Measurements from ENCODE around the gene SH3BP4.

Gene SH3BP4

DNA sequence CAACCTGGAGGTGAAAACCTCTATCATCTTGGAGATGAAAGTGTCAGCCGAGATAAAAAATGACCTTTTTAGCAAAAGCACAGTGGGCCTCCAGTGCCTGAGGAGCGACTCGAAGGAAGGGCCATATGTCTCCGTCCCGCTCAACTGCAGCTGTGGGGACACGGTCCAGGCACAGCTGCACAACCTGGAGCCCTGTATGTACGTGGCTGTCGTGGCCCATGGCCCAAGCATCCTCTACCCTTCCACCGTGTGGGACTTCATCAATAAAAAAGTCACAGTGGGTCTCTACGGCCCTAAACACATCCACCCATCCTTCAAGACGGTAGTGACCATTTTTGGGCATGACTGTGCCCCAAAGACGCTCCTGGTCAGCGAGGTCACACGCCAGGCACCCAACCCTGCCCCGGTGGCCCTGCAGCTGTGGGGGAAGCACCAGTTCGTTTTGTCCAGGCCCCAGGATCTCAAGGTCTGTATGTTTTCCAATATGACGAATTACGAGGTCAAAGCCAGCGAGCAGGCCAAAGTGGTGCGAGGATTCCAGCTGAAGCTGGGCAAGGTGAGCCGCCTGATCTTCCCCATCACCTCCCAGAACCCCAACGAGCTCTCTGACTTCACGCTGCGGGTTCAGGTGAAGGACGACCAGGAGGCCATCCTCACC, 90.2 kb downstream of the SH3BP4 start:
- no peak for TF ChIP-seq GATA2 (IDR thresholded peaks at IDR 0.05; ENCODE audit: low read depth, low read length)
- no peak for TF ChIP-seq GATA3 (IDR thresholded peaks at IDR 0.05; ENCODE audit: low read depth, low read length)

DNA sequence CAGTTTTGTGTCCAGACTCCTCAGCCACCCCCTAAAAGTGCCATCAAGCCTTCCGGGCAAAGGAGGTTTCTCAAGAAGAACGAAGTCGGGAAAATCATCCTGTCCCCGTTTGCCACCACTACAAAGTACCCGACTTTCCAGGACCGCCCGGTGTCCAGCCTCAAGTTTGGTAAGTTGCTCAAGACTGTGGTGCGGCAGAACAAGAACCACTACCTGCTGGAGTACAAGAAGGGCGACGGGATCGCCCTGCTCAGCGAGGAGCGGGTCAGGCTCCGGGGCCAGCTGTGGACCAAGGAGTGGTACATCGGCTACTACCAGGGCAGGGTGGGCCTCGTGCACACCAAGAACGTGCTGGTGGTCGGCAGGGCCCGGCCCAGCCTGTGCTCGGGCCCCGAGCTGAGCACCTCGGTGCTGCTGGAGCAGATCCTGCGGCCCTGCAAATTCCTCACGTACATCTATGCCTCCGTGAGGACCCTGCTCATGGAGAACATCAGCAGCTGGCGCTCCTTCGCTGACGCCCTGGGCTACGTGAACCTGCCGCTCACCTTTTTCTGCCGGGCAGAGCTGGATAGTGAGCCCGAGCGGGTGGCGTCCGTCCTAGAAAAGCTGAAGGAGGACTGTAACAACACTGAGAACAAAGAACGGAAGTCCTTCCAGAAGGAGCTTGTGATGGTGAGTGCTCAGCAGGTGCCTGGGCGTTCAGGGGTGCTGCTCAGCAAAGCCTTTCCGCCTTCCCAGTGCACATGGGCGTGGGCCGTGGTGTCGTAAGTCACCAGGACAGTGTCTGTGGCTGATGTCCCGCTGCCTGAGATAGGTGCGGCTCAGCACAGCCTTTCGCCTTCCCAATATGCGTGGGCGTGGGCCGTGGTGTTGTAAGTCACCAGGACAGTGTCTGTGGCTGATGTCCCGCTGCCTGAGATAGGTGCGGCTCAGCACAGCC, 91.0 kb downstream of the SH3BP4 start:
- TF ChIP-seq GATA3 (IDR thresholded peaks at IDR 0.05; ENCODE audit: low read depth, low read length) (no peak), GATA2 (IDR thresholded peaks at IDR 0.05; ENCODE audit: low read depth, low read length) (no peak)

DNA sequence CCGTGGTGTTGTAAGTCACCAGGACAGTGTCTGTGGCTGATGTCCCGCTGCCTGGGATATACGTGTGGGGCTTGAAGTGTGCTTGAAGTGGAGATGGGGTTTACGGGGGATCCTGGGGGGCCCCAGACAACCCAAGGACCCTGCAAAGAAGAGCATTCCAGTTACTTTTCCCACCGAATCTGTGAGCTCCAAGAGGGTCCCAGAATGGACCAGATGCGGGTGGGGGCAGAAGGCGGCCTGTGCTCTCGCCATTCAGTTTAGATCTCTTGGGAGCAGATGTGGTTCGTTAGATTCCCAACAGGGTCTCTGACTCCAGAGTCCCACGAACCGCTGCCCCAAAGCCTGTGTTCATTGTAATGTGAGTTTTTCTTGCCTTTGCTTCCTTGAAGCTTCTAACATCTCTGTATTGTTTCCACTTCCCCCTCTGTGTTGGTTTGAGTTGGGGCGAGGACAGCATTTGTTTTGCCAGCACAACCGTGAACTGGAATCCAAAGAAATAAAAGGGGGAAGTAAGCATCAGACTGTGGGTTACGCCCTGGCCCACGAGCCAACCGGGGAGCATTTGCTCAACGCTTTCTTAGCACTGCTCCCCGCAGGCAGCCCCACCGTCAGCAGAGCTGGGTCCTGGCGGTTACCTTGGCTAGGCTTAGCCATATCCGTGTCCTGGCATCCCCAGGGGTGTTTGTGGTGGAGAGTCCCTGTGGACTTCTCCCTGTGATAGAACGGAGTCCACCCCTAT, 92.1 kb downstream of the SH3BP4 start:
- TF ChIP-seq GATA2 (IDR thresholded peaks at IDR 0.05; ENCODE audit: low read depth, low read length) (no peak), GATA3 (IDR thresholded peaks at IDR 0.05; ENCODE audit: low read depth, low read length) (no peak)

DNA sequence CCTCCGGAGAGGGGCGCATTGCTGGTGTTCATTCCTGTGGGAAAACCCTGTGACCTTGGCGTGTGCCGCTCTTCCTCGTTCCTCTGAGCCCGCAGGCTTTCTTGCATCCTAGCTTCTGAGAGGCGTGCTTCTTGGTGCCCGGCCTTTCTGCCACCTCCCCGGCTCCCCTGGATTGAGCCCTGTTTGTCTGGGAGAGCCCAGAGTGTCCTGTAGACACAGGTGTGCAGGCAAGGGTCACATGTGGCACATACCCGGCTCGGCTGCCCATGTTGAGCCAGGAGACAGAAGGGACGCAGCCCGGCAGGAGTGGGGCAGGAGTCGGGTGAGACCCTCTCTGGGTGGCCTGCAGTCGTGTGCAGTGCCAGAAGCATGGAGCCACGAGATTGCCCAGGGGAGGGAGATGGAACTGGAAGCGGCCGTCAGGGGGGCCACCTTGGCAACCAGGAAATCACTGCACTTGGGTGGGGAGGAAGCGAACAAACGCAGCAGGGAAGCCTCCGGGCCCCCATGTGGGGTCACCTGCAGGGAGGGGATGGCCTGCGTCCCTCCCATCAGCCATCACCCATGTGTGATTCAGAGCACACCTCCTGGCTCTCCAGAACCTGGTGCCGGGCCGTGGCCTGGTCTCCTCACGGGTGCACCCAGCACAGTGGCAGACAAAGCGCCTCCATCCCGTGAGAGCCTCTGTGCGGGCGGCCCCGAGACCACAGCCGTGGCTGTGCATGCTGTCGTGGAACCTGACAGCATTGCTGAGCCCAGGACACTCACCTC, 92.9 kb downstream of the SH3BP4 start:
- TF ChIP-seq GATA3 (IDR thresholded peaks at IDR 0.05; ENCODE audit: low read depth, low read length) (no peak), GATA2 (IDR thresholded peaks at IDR 0.05; ENCODE audit: low read depth, low read length) (no peak)

DNA sequence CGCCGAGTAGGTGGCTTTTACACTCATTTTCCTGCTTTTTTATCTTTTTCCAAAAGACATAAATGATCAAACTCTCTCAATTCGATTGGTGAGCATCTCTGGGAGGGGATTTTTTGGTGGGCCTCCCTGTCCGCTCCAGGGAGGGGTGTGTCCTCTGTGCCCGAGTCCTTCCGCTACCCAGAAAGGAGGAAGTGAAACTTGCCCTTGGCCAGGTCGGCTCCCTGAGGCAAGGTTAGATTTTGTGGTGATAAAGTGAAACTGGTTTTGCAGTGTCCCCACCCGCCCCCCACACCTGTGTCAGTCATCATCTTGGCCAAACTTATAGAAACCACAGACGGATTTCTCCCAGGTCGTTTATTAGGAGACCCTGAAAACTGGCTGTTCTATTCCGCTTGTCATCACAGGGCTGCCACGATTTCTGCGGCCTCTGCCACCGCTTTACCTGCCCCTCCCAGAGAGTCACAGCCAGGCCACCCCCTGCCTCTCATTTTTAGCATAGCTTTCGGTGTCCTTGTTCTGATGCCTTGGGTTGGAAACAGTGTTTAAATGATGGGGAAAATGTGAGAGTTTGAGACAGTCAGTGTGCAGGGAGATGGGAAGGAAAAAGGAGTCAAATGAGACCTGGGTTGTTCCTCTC, 93.6 kb downstream of the SH3BP4 start:
- TF ChIP-seq GATA3 (IDR thresholded peaks at IDR 0.05; ENCODE audit: low read depth, low read length) (no peak), GATA2 (IDR thresholded peaks at IDR 0.05; ENCODE audit: low read depth, low read length) (no peak)

DNA sequence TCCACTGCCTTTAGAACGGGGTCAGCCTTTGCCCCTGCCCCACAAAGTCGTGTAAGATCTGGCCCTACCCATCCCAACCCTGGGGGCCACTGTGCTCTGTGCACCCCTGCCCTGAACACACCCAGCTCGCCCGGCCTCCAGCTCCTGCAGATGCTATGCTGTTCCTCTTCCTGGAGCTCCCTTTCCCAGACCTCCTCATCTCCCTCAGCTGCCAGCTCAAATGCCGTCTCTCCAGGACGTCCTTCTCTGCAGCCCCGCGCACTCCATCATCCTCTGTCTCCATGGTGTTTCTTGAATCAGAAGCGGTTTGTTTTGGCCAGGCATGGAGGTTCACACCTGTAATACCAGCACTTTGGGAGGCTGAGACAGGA, 94.1 kb downstream of the SH3BP4 start:
- TF ChIP-seq GATA3 (IDR thresholded peaks at IDR 0.05; ENCODE audit: low read depth, low read length): no peak
- TF ChIP-seq GATA2 (IDR thresholded peaks at IDR 0.05; ENCODE audit: low read depth, low read length): no peak

DNA sequence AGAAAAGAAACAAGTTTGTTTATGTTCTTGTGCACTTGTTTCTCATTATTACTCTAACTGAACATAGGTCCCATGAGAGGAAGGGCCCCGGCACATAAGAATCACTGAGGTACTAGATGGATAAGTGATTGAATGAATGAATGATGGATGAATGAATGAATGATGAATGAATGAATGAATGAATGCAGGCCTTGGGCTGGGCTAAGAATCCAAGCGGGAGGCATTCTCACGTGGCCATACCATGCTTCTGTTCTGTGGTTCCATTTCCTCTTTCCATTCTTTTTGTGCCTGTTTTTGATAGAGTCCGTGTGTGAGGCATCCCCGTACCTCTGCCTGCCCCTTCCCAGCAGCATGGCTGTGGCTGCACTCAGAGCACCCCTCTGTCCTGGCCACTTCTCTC, 94.8 kb downstream of the SH3BP4 start:
- no peak for TF ChIP-seq GATA2 (IDR thresholded peaks at IDR 0.05; ENCODE audit: low read depth, low read length)
- no peak for TF ChIP-seq GATA3 (IDR thresholded peaks at IDR 0.05; ENCODE audit: low read depth, low read length)

DNA sequence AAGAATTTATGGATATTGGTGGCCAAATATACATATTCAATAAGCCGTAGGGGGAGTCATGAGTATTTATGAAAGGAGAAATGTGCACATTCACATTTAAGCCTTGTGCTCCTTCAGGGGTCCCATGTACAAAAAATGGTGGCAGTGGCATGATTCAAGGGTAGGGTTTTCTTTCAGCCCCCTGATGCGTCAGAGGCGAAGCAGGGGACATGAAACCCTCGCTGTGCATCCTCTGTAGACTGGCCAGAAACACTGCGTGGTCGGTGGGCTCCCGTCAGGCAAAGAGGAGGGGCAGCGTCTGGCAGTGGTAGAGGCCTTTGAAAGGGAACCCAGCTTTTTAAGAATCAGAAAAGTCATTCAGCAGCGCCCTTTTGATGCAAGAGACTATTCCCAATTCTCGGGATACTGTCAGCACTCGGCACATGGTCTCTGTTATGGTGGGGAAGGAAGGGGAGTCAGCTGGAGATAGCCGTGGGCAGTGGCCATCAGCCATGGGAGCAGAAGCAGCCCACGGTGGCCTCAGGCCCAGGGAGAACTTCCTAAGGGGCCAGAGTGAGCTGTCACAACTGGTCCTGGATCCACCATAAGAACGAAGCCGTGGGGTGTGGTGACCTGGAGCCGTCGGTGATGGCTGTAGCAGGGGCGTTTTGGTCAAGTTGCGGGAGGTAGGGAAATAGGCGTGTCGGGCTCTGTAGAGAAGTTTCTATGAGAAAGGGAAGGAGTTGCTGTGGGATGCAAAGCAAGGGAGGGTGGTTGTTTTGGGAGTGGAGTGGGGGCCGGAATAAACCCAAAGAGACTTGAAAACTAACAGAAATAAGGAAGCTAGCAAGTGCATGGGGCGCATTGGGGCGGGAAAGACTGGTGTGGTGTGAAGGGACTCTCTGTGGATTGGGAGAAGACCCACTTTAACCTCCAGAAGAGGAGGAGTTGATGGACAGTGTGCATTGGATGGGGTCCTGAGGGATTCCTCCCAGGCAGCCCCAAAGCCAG, 95.6 kb downstream of the SH3BP4 start:
- no peak for TF ChIP-seq GATA2 (IDR thresholded peaks at IDR 0.05; ENCODE audit: low read depth, low read length)
- no peak for TF ChIP-seq GATA3 (IDR thresholded peaks at IDR 0.05; ENCODE audit: low read depth, low read length)

DNA sequence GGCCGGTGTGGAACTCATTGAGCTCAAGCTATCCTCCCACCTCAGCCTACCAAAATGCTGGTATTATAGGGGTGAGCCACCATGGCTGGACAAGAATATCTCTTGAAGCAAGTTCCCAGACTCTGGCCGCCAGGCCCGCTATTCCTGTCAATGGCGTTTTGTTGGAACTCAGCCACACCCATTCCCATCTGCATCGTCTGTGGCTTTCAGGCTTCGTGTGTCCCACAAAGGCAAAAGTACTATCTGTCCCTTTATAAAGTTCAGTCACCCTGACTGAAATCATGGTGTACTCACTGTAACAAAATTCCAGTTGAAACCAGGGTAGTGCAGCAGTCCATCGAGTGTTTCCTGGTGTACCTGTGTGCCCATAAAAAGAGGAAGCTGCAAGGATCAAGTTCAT, 96.7 kb downstream of the SH3BP4 start:
- no peak for TF ChIP-seq GATA3 (IDR thresholded peaks at IDR 0.05; ENCODE audit: low read depth, low read length)
- no peak for TF ChIP-seq GATA2 (IDR thresholded peaks at IDR 0.05; ENCODE audit: low read depth, low read length)

DNA sequence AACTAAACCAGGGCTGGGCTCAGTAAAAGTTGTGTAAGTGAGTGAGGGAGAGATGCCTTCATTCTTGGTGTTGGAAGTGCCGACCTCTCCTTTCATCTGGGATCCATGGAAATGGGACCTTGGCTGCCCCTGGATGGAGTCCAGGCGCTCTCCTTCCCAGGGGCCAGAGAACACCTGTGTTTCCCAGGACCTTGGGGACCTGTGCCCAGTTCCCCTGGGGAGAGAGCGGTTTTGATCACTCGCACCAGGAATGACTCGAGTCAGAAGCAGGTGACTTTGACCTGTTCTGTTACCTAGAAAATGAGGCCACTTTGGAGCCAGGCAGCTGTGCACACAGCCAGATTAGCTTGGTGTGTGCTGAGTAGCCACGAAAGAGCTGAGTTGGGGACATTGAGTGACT, 97.3 kb downstream of the SH3BP4 start:
- no peak for TF ChIP-seq GATA2 (IDR thresholded peaks at IDR 0.05; ENCODE audit: low read depth, low read length)
- no peak for TF ChIP-seq GATA3 (IDR thresholded peaks at IDR 0.05; ENCODE audit: low read depth, low read length)

DNA sequence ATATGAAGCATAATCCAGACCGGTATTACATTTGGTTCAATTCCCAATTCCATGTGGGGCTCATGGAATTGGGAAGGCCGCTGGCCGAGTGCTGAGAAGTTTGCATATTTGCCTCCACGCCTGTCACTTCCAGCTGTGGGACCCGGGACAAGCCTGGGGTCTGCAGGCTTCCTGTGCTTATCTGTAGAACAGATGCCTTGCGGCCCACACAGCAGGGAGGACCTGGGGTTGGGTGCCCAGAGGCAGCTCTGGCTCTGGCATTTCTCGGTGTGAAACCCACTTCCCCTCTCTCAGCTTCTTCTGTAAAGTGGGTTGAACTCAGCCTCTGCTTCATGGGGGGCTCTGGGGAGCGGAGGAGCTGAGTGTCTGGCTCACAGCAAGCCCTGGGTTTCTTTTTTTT, 97.9 kb downstream of the SH3BP4 start:
- TF ChIP-seq GATA2 (IDR thresholded peaks at IDR 0.05; ENCODE audit: low read depth, low read length) (peak; percentile 43; the same call in 1 of the 2 replicates), GATA3 (IDR thresholded peaks at IDR 0.05; ENCODE audit: low read depth, low read length) (no peak)

DNA sequence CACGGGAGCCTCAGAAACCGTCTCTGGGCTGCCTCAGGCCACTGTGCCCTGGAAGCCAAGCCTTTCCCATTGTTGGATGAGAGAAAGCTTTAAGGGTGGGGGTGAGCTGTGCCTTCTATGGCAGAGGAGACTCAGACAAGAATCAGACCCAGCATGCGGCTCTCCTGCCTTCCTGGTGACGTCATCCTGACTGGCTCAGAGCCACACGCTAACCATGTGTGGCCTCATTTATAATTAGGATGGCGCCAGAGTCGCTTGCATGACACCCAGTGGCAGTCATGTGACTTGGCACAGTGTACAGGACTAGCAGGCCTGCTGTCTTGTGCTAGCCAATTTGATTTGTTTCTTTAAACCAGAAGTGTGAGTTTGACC, 99.1 kb downstream of the SH3BP4 start:
- TF ChIP-seq GATA2 (IDR thresholded peaks at IDR 0.05; ENCODE audit: low read depth, low read length) (peak; percentile 55; the same call in 1 of the 2 replicates), GATA3 (IDR thresholded peaks at IDR 0.05; ENCODE audit: low read depth, low read length) (no peak)

Measured in SH-SY5Y (cell line).